ENCODE measurements around the gene EPHB3. TPM values are rescaled to one million over a fixed set of nuclear protein-coding genes. Genes with fewer than 3 reads are reported as not detected.
A peak's percentile ranks its signal among the peaks of the same experiment; 100 is the strongest.

EPHB3 gene
- total RNA-seq, 4 donors from 2014 or later: 0.10 to 0.24 (median 0.12) TPM

DNA sequence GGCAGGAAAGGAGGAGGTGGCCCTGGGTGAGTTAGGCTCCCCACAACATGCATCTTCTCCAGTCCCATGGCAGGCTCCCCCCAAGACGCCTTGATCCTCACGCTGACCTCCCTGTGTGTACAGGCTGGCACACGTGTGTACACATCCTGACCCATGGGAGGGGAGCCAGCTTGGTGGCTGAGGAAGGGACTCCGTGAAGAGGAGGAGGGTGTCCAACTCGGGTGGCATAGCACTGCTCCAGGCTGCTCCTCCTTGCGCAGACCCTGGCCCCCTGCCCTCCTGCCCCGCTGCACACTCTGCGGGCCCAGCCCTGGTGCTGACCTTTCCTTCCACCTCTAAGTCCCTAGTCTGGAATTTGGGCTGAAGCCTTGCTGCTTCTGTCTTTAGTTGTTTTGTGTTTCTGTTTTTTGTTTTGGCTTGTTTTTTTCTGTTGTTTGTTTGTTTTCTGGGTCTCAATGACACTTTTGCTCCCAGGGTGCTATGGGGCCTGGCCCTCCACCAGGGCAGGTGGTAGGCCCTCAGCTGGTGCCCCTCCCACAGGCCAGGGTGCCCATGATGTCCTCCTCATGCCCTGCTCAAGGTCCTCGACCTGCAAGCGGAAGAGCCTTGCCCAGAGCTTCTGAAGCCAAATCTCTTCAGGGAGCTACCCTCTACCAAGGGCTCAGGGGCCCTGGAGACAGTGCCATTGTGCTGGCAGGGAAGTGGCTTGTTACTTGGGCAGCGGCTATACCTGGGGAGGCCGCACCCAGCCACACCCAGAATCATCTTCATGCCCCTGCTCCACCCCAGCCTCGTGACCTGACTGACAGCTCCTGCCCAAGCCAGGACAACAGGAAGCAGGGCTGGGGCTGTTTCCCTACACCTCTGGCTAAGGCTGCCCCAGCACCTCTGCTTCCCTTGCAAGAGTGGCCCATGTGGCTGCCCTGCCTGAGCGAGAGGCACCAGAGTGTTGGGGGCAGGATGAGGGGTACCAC is 5.1 kb downstream of the EPHB3 start:
- TF ChIP-seq, protein P1, sequence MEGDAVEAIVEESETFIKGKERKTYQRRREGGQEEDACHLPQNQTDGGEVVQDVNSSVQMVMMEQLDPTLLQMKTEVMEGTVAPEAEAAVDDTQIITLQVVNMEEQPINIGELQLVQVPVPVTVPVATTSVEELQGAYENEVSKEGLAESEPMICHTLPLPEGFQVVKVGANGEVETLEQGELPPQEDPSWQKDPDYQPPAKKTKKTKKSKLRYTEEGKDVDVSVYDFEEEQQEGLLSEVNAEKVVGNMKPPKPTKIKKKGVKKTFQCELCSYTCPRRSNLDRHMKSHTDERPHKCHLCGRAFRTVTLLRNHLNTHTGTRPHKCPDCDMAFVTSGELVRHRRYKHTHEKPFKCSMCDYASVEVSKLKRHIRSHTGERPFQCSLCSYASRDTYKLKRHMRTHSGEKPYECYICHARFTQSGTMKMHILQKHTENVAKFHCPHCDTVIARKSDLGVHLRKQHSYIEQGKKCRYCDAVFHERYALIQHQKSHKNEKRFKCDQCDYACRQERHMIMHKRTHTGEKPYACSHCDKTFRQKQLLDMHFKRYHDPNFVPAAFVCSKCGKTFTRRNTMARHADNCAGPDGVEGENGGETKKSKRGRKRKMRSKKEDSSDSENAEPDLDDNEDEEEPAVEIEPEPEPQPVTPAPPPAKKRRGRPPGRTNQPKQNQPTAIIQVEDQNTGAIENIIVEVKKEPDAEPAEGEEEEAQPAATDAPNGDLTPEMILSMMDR (IDR thresholded peaks at IDR 0.05 in 4 of 5, conservative IDR thresholded peaks at IDR 0.05 in 1 of 5): no peak
- peaks cover 11 to 23% (median 22%) of the 10 kb centered on the region in 3 donors for H3K27me3 ChIP-seq
- no peak for ATAC-seq
- no peak for DNase-seq
- in situ Hi-C loops (cut with MboI; ENCODE audit: low sequenced_read_pairs in 4 of 4): no loop called here
- H3K4me1 ChIP-seq: peaks cover 0 to 15% of the 10 kb centered on the region in 2 donors
- intact Hi-C loops (cut with DNase I; ENCODE audit: low total_unique reads): no loop called here
- H3K36me3 ChIP-seq: no peaks in the 10 kb centered on the region
- H3K4me3 ChIP-seq: no peak overlapping the region
- H3K9me3 ChIP-seq: no peaks in the 10 kb centered on the region
- H3K27ac ChIP-seq: peak overlapping the region in 1 of 4 donors; percentile 41

DNA sequence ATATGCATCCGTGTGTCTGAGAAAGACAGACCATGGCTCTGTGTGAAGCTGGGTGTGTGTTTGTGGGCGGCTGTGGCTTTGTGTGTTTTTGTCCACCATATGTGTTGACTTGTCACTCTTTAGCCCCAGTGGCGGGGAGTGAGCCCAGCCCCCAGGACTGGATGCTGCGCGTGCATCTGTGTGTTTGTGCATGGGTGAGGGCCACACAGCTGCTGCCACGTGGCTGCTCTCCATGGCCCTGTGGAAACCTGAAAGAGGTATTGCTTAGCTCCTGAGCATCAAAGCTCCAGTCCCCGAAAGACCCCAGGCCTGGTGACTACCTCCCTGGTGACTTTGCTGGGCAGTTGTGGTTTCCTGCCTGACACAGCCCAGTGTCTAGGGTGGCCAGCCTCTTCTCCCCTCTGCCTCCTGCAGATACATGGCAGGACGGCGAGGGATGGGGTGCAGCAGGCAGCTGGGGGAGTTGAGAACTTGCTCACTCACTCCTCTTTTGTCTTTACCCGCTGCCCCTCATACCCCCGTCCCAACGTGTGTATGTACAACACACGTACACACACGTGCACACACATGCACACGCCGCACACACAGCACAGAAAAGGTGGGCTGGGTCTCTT is 6.5 kb downstream of the EPHB3 start:
- H3K4me1 ChIP-seq: peaks cover 0 to 15% of the 10 kb centered on the region in 2 donors
- intact Hi-C loops (cut with DNase I; ENCODE audit: low total_unique reads) (no loop called here), in situ Hi-C loops (cut with MboI; ENCODE audit: low sequenced_read_pairs in 4 of 4) (no loop called here)

DNA sequence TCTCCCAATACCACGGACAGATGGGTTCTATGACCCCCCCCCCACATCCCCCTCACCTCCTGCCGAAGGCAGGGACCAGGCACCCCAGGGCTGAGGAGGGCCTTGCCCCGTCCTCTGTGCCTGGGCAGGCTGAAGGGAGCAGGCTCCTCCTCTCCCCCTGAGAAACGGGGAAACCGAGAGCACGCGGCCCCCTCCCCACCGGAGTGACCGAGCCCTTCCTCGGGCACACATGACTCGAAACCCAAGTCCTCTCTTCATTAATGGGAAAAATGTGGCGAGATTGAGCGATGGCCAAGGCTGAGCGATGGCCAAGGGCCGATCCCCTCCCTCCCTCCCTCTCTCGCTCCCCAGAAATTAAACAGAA is 7.0 kb downstream of the EPHB3 start:
- intact Hi-C loops (cut with DNase I; ENCODE audit: low total_unique reads) (no loop called here), in situ Hi-C loops (cut with MboI; ENCODE audit: low sequenced_read_pairs in 4 of 4) (no loop called here)
- Histone ChIP-seq H3K27me3 (peaks cover 11 to 23% (median 22%) of the 10 kb centered on the region in 3 donors), H3K4me3 (peak overlapping the region; percentile 52 to 64 (median 56)), H3K36me3 (no peaks in the 10 kb centered on the region), H3K4me1 (peaks cover 0 to 15% of the 10 kb centered on the region in 2 donors), H3K27ac (peak overlapping the region; percentile 15 to 59 (median 36)), H3K9me3 (no peaks in the 10 kb centered on the region)
- DNase-seq (no peak), ATAC-seq (no peak)
- no peak for TF ChIP-seq POLR2A (IDR thresholded peaks at IDR 0.05)
- TF ChIP-seq, protein P1 (IDR thresholded peaks at IDR 0.05 in 4 of 5, conservative IDR thresholded peaks at IDR 0.05 in 1 of 5): no peak

More for the DNA sequence above, 6.5 kb downstream of the EPHB3 start:
- DNase-seq (no peak), ATAC-seq (no peak)
- Histone ChIP-seq H3K9me3 (no peaks in the 10 kb centered on the region), H3K27me3 (peaks cover 11 to 23% (median 22%) of the 10 kb centered on the region in 3 donors), H3K27ac (peak overlapping the region in 2 of 4 donors; percentile 21 to 50), H3K4me3 (peak overlapping the region in 3 of 4 donors; percentile 52 to 58 (median 54)), H3K36me3 (no peaks in the 10 kb centered on the region)
- no peak for TF ChIP-seq POLR2A (IDR thresholded peaks at IDR 0.05)
- TF ChIP-seq, protein P1 (IDR thresholded peaks at IDR 0.05 in 4 of 5, conservative IDR thresholded peaks at IDR 0.05 in 1 of 5): no peak

DNA sequence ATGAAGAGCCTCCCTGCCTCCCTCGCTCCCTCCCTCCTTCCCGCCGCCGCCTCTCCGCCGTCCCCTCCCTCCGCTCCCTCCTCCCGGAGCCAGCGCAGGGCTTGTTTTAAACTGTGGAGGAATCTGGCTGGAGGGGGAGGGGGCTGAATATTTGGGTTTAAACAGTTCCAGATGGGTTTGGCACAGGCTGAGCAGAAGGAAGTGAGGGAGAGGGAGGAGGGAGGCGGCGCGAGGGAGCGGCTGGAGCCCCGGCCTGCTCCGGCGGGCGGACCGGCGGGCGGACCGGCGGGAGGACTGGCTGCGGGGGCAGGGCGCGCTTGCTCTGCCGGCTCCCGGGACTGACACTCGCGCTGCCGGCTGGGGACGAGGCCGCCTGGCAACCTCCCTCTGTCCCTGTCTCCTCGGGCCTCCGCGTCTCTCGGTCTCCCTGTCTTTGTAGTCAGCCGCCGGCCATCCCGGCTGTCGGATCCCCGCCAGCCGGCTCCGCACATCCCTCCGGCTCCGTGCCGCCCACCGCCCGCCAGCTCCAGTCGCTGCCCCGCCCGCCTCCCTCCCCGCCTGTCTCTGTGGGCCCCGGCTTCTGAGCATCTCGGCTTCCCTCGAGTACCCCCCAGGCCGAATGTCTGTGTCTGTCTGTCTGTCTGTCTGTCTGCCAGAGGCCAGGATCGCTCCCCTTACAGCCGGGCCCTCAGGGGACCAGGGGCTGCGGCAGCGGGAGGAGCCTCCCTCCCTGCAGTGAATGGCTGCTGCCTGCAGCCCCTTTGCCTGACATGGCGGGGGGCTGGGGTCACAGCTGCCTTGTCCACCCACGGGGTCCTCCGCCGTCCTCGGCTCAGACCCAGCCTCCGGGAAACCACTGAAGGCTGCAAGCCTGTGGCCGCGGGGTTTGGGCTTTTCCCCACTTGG is 7.6 kb downstream of the EPHB3 start:
- peak overlapping the region; percentile 52 to 64 (median 56) for H3K4me3 ChIP-seq
- H3K9me3 ChIP-seq: no peaks in the 10 kb centered on the region
- peak overlapping the region; percentile 20 to 59 (median 36) for H3K27ac ChIP-seq
- intact Hi-C loops (cut with DNase I; ENCODE audit: low total_unique reads) (no loop called here), in situ Hi-C loops (cut with MboI; ENCODE audit: low sequenced_read_pairs in 4 of 4) (no loop called here)
- H3K36me3 ChIP-seq: no peaks in the 10 kb centered on the region
- peak; percentile 63 to 78 for ATAC-seq
- DNase-seq: peak; percentile 48 to 67
- H3K27me3 ChIP-seq: peaks cover 11 to 23% (median 22%) of the 10 kb centered on the region in 3 donors
- no peak for TF ChIP-seq POLR2A (IDR thresholded peaks at IDR 0.05)
- TF ChIP-seq, protein P1 (IDR thresholded peaks at IDR 0.05 in 4 of 5, conservative IDR thresholded peaks at IDR 0.05 in 1 of 5): no peak
- H3K4me1 ChIP-seq: peaks cover 0 to 15% of the 10 kb centered on the region in 2 donors

All from gastrocnemius medialis (tissue), 4 donors.